DOHH2 (cell line): ENCODE measurements around the gene SLMAP.

Experiments used
- H3F3A ChIP-seq: fragments of 200-600 bp; sonication (generic), shearing (Covaris generic); 2 replicates; pipeline ENCODE4 v1.6.0; 2016; ENCODE audit warnings: antibody characterized with exemption, mild to moderate bottlenecking; ENCODE audit not compliant: control insufficient read depth, insufficient read depth
- H3K27ac ChIP-seq: fragments of 200-600 bp; sonication (generic); 2 replicates; pipeline ENCODE4 v1.5.1; 2014; ENCODE audit warnings: low read depth, mild to moderate bottlenecking, low read length, moderate library complexity
- H3K27me3 ChIP-seq: fragments of 200-600 bp; sonication (generic); 2 replicates; pipeline ENCODE4 v1.6.1; 2014; ENCODE audit warnings: mild to moderate bottlenecking, low read length, mixed read lengths; ENCODE audit not compliant: control insufficient read depth
- H3K36me3 ChIP-seq: fragments of 200-600 bp; sonication (generic); 2 replicates; pipeline ENCODE4 v1.6.1; 2014; ENCODE audit warnings: mild to moderate bottlenecking, low read length, moderate library complexity, mixed read lengths; ENCODE audit not compliant: control insufficient read depth
- H3K4me1 ChIP-seq: fragments of 200-600 bp; sonication (generic); 2 replicates; pipeline ENCODE4 v1.6.1; 2014; ENCODE audit warnings: mild to moderate bottlenecking, low read length, mixed read lengths; ENCODE audit not compliant: control insufficient read depth
- H3K4me2 ChIP-seq: fragments of 200-600 bp; sonication (generic); 2 replicates; pipeline ENCODE4 v1.6.0; 2014; ENCODE audit warnings: mild to moderate bottlenecking, low read length, moderate library complexity
- H3K4me3 ChIP-seq: fragments of 200-600 bp; sonication (generic); 2 replicates; pipeline ENCODE4 v1.5.1; 2014; ENCODE audit warnings: mild to moderate bottlenecking, low read length, mixed read lengths
- H3K79me2 ChIP-seq: fragments of 200-600 bp; sonication (generic); 2 replicates; pipeline ENCODE4 v1.6.1; 2014; ENCODE audit warnings: mild to moderate bottlenecking, low read length, mixed read lengths; ENCODE audit not compliant: control insufficient read depth
- H3K9me2 ChIP-seq: fragments of 200-600 bp; sonication (generic); replicated peaks from 2 replicates; pipeline ENCODE4 v1.6.1; 2014; ENCODE audit warnings: mild to moderate bottlenecking, low read length, mixed read lengths; ENCODE audit not compliant: control insufficient read depth
- H3K9me3 ChIP-seq: fragments of 200-600 bp; sonication (generic); 2 replicates; pipeline ENCODE4 v1.6.1; 2014; ENCODE audit warnings: antibody characterized with exemption, low read length, mixed read lengths; ENCODE audit not compliant: control insufficient read depth, insufficient read depth
- H4K20me1 ChIP-seq: fragments of 200-600 bp; sonication (generic); 2 replicates; pipeline ENCODE4 v1.6.0; 2014; ENCODE audit warnings: low read depth, mild to moderate bottlenecking, antibody characterized with exemption, low read length, moderate library complexity; ENCODE audit not compliant: control insufficient read depth, insufficient read depth
- CTCF ChIP-seq: fragments of 200-600 bp; sonication (generic); IDR thresholded peaks from one replicate; pipeline ENCODE4 v1.5.1; 2014; ENCODE audit warnings: antibody characterized with exemption, mild to moderate bottlenecking, low read depth, low read length; ENCODE audit not compliant: poor library complexity, severe bottlenecking
- EZH2phosphoT487 ChIP-seq: fragments of 200-600 bp; sonication (generic); IDR thresholded peaks from 2 replicates; pipeline ENCODE4 v1.6.1; 2017; ENCODE audit warnings: borderline replicate concordance, mild to moderate bottlenecking, antibody characterized with exemption, low read length, moderate library complexity, mixed read lengths

SLMAP gene

GRCh38 chr3:57973715-57974477 is 217.8 kb downstream of the SLMAP start:
- Histone ChIP-seq H3K36me3 (no peaks in the 10 kb centered on the region), H3K4me2 (no peak overlapping the region), H3K9me2 (no peaks in the 10 kb centered on the region), H3K27me3 (no peaks in the 10 kb centered on the region), H3K9me3 (no peaks in the 10 kb centered on the region), H3K4me1 (no peaks in the 10 kb centered on the region), H3K79me2 (no peaks in the 10 kb centered on the region), H3F3A (no peaks in the 10 kb centered on the region), H4K20me1 (no peaks in the 10 kb centered on the region), H3K4me3 (no peak overlapping the region), H3K27ac (no peak overlapping the region)
- TF ChIP-seq CTCF (no peak), EZH2phosphoT487 (no peak)

GRCh38 chr3:57974796-57975388 is 218.8 kb downstream of the SLMAP start:
- no peak overlapping the region for H3K4me2 ChIP-seq

GRCh38 chr3:57977818-57978235 is 221.7 kb downstream of the SLMAP start:
- H4K20me1 ChIP-seq: no peaks in the 10 kb centered on the region
- H3F3A ChIP-seq: no peaks in the 10 kb centered on the region
- H3K9me3 ChIP-seq: no peaks in the 10 kb centered on the region
- no peaks in the 10 kb centered on the region for H3K27me3 ChIP-seq
- TF ChIP-seq CTCF (no peak), EZH2phosphoT487 (no peak)
- no peak overlapping the region for H3K4me3 ChIP-seq
- H3K27ac ChIP-seq: no peak overlapping the region
- H3K4me2 ChIP-seq: no peak overlapping the region
- H3K36me3 ChIP-seq: no peaks in the 10 kb centered on the region
- H3K79me2 ChIP-seq: no peaks in the 10 kb centered on the region
- H3K9me2 ChIP-seq: no peaks in the 10 kb centered on the region
- H3K4me1 ChIP-seq: peaks cover 10% of the 10 kb centered on the region

More at GRCh38 chr3:57974796-57975388, 218.8 kb downstream of the SLMAP start:
- Histone ChIP-seq H3K4me1 (no peaks in the 10 kb centered on the region), H3F3A (no peaks in the 10 kb centered on the region), H3K4me3 (no peak overlapping the region), H3K9me3 (no peaks in the 10 kb centered on the region), H3K9me2 (no peaks in the 10 kb centered on the region), H4K20me1 (no peaks in the 10 kb centered on the region), H3K79me2 (no peaks in the 10 kb centered on the region), H3K27ac (no peak overlapping the region), H3K36me3 (no peaks in the 10 kb centered on the region), H3K27me3 (no peaks in the 10 kb centered on the region)
- no peak for TF ChIP-seq CTCF
- TF ChIP-seq EZH2phosphoT487: no peak
